ENCODE measurements around the gene TTC5. TPM values are rescaled to one million over a fixed set of nuclear protein-coding genes. Genes with fewer than 3 reads are reported as not detected.
"Not testable (repeated sequence)": the region's sequence is repeated elsewhere in the genome, so short reads cannot be mapped to it uniquely, and the experiment has no call there.

The TTC5 gene
- total and polyA plus RNA-seq, 2 donors (not counting 1 experiment from before 2014, with no cell fraction given): 22.0 to 22.4 TPM

- no peak overlapping the region for H3K9ac ChIP-seq (ENCODE audit: insufficient read depth, low read length)
- no peaks in the 10 kb centered on the region for H3K9me3 ChIP-seq (ENCODE audit: control insufficient read depth, insufficient read depth, low read depth, low read length)
- H3K27me3 ChIP-seq (ENCODE audit: control insufficient read depth, insufficient read depth, low read length): no peaks in the 10 kb centered on the region
- H3K79me2 ChIP-seq (ENCODE audit: control insufficient read depth, insufficient read depth, low read length): no peaks in the 10 kb centered on the region
- TF ChIP-seq EZH2 (IDR thresholded peaks at IDR 0.05; ENCODE audit: low read length, missing control alignments): no peak
- TF ChIP-seq CTCF (conservative IDR thresholded peaks at IDR 0.05 in 1 of 2, IDR thresholded peaks at IDR 0.05 in 1 of 2; ENCODE audit: low read depth in 1 of 2, low read length in 2 of 2): no peak
- peaks cover 4% of the 10 kb centered on the region for H3K36me3 ChIP-seq (ENCODE audit: control insufficient read depth, insufficient read depth, low read length)
- no peaks in the 10 kb centered on the region for H3K4me1 ChIP-seq (ENCODE audit: control insufficient read depth, extremely low read depth, insufficient read depth, low read length)
- H3K27ac ChIP-seq (ENCODE audit: insufficient read depth, low read length): no peak overlapping the region
- no peak overlapping the region for H3K4me3 ChIP-seq (replicated peaks in 1 of 4; ENCODE audit: control extremely low read depth in 1 of 4, insufficient read depth in 1 of 4, low read depth in 3 of 4, low read length in 4 of 4)
- no peaks in the 10 kb centered on the region for H4K20me1 ChIP-seq (ENCODE audit: control insufficient read depth, extremely low read depth, insufficient read depth, low read length)
- H2AFZ ChIP-seq (ENCODE audit: low read length): no peak overlapping the region
- DNase-seq (ENCODE audit: low read depth in 2 of 2): no peak
- no peak overlapping the region for H3K4me2 ChIP-seq (ENCODE audit: extremely low read depth, insufficient read depth, low read length)
Observed at GRCh38 chr14:20294636-20295035, 11.1 kb downstream of the TTC5 start.

DNA sequence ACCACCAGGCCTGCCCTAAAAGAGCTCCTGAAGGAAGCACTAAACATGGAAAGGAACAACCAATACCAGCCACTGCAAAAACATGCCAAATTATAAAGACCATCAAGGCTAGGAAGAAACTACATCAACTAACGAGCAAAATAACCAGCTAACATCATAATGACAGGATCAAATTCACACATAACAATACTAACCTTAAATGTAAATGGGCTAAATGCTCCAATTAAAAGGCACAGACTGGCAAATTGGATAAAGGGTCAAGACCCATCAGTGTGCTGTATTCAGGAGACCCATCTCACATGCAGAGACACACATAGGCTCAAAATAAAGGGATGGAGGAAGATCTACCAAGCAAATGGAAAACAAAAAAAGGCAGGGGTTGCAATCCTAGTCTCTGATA lies 23.8 kb downstream of the TTC5 start:
- not testable (repeated sequence) for H4K20me1 ChIP-seq (ENCODE audit: control insufficient read depth, extremely low read depth, insufficient read depth, low read length); H3K27ac ChIP-seq (ENCODE audit: insufficient read depth, low read length); H3K36me3 ChIP-seq (ENCODE audit: control insufficient read depth, insufficient read depth, low read length); H3K4me2 ChIP-seq (ENCODE audit: extremely low read depth, insufficient read depth, low read length); H3K9me3 ChIP-seq (ENCODE audit: control insufficient read depth, insufficient read depth, low read depth, low read length); H3K9ac ChIP-seq (ENCODE audit: insufficient read depth, low read length); H2AFZ ChIP-seq (ENCODE audit: low read length); DNase-seq (ENCODE audit: low read depth in 2 of 2); H3K4me3 ChIP-seq (replicated peaks in 1 of 4; ENCODE audit: control extremely low read depth in 1 of 4, insufficient read depth in 1 of 4, low read depth in 3 of 4, low read length in 4 of 4); H3K79me2 ChIP-seq (ENCODE audit: control insufficient read depth, insufficient read depth, low read length); H3K4me1 ChIP-seq (ENCODE audit: control insufficient read depth, extremely low read depth, insufficient read depth, low read length); H3K27me3 ChIP-seq (ENCODE audit: control insufficient read depth, insufficient read depth, low read length)

DNA sequence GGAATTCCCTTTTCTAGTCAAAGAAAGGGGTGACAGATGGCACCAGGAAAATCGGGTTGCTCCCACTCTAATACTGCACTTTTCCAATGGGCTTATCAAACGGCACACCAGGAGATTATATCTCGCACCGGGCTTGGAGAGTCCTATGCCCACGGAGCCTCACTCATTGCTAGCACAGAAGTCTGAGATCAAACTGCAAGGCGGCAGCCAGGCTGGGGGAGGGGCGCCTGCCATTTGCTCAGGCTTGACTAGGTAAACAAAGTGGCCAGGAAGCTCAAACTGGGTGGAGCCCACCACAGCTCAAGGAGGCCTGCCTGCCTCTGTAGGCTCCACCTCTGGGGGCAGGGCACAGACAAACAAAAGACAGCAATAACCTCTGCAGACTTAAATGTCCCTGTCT lies 25.5 kb downstream of the TTC5 start:
- not testable (repeated sequence) for H3K4me3 ChIP-seq (replicated peaks in 1 of 4; ENCODE audit: control extremely low read depth in 1 of 4, insufficient read depth in 1 of 4, low read depth in 3 of 4, low read length in 4 of 4); H3K79me2 ChIP-seq (ENCODE audit: control insufficient read depth, insufficient read depth, low read length); H4K20me1 ChIP-seq (ENCODE audit: control insufficient read depth, extremely low read depth, insufficient read depth, low read length); H3K4me2 ChIP-seq (ENCODE audit: extremely low read depth, insufficient read depth, low read length); H3K9ac ChIP-seq (ENCODE audit: insufficient read depth, low read length); H3K27me3 ChIP-seq (ENCODE audit: control insufficient read depth, insufficient read depth, low read length); H2AFZ ChIP-seq (ENCODE audit: low read length); DNase-seq (ENCODE audit: low read depth in 2 of 2); H3K27ac ChIP-seq (ENCODE audit: insufficient read depth, low read length); H3K9me3 ChIP-seq (ENCODE audit: control insufficient read depth, insufficient read depth, low read depth, low read length); H3K36me3 ChIP-seq (ENCODE audit: control insufficient read depth, insufficient read depth, low read length); H3K4me1 ChIP-seq (ENCODE audit: control insufficient read depth, extremely low read depth, insufficient read depth, low read length)

- peak; percentile 3 to 5 for DNase-seq (ENCODE audit: low read depth in 2 of 2)
- TF ChIP-seq EZH2 (IDR thresholded peaks at IDR 0.05; ENCODE audit: low read length, missing control alignments) (no peak), CTCF (conservative IDR thresholded peaks at IDR 0.05 in 1 of 2, IDR thresholded peaks at IDR 0.05 in 1 of 2; ENCODE audit: low read depth in 1 of 2, low read length in 2 of 2) (no peak)
Observed at GRCh38 chr14:20278414-20278813, 27.3 kb downstream of the TTC5 start.

More at GRCh38 chr14:20278414-20278813, 27.3 kb downstream of the TTC5 start:
- Histone ChIP-seq H3K9me3 (ENCODE audit: control insufficient read depth, insufficient read depth, low read depth, low read length) (no peaks in the 10 kb centered on the region), H3K27ac (ENCODE audit: insufficient read depth, low read length) (no peak overlapping the region), H4K20me1 (ENCODE audit: control insufficient read depth, extremely low read depth, insufficient read depth, low read length) (no peaks in the 10 kb centered on the region), H3K36me3 (ENCODE audit: control insufficient read depth, insufficient read depth, low read length) (no peaks in the 10 kb centered on the region), H3K9ac (ENCODE audit: insufficient read depth, low read length) (no peak overlapping the region), H2AFZ (ENCODE audit: low read length) (no peak overlapping the region), H3K27me3 (ENCODE audit: control insufficient read depth, insufficient read depth, low read length) (no peaks in the 10 kb centered on the region), H3K4me2 (ENCODE audit: extremely low read depth, insufficient read depth, low read length) (no peak overlapping the region), H3K4me1 (ENCODE audit: control insufficient read depth, extremely low read depth, insufficient read depth, low read length) (no peaks in the 10 kb centered on the region), H3K4me3 (replicated peaks in 1 of 4; ENCODE audit: control extremely low read depth in 1 of 4, insufficient read depth in 1 of 4, low read depth in 3 of 4, low read length in 4 of 4) (no peak overlapping the region), H3K79me2 (ENCODE audit: control insufficient read depth, insufficient read depth, low read length) (no peaks in the 10 kb centered on the region)
